Measurements from ENCODE around the gene AHNAK2.
"Not testable (repeated sequence)": the region's sequence is repeated elsewhere in the genome, so short reads cannot be mapped to it uniquely, and the experiment has no call there.

The AHNAK2 gene

GRCh38 chr14:104953896-104954656 lies 24.1 kb downstream of the AHNAK2 start:
- DNase-seq (ENCODE audit: low read depth): no peak

- no peak for DNase-seq (ENCODE audit: low read depth)
Measured at GRCh38 chr14:104953097-104953496, 25.1 kb downstream of the AHNAK2 start.

GRCh38 chr14:104951863-104952657 lies 26.1 kb downstream of the AHNAK2 start:
- not testable (repeated sequence) for DNase-seq (ENCODE audit: low read depth)

GRCh38 chr14:104950701-104951100 lies 27.5 kb downstream of the AHNAK2 start:
- not testable (repeated sequence) for DNase-seq (ENCODE audit: low read depth)

GRCh38 chr14:104950021-104950420 lies 28.2 kb downstream of the AHNAK2 start:
- no peak for DNase-seq (ENCODE audit: low read depth)

- not testable (repeated sequence) for DNase-seq (ENCODE audit: low read depth)
Measured at GRCh38 chr14:104949406-104949955, 28.7 kb downstream of the AHNAK2 start.

GRCh38 chr14:104948736-104949031 lies 29.5 kb downstream of the AHNAK2 start:
- no peak for DNase-seq (ENCODE audit: low read depth)

- DNase-seq (ENCODE audit: low read depth): not testable (repeated sequence)
Measured at GRCh38 chr14:104947881-104948735, 30.1 kb downstream of the AHNAK2 start.

- not testable (repeated sequence) for DNase-seq (ENCODE audit: low read depth)
Measured at GRCh38 chr14:104947201-104947600, 31.0 kb downstream of the AHNAK2 start.

DNA sequence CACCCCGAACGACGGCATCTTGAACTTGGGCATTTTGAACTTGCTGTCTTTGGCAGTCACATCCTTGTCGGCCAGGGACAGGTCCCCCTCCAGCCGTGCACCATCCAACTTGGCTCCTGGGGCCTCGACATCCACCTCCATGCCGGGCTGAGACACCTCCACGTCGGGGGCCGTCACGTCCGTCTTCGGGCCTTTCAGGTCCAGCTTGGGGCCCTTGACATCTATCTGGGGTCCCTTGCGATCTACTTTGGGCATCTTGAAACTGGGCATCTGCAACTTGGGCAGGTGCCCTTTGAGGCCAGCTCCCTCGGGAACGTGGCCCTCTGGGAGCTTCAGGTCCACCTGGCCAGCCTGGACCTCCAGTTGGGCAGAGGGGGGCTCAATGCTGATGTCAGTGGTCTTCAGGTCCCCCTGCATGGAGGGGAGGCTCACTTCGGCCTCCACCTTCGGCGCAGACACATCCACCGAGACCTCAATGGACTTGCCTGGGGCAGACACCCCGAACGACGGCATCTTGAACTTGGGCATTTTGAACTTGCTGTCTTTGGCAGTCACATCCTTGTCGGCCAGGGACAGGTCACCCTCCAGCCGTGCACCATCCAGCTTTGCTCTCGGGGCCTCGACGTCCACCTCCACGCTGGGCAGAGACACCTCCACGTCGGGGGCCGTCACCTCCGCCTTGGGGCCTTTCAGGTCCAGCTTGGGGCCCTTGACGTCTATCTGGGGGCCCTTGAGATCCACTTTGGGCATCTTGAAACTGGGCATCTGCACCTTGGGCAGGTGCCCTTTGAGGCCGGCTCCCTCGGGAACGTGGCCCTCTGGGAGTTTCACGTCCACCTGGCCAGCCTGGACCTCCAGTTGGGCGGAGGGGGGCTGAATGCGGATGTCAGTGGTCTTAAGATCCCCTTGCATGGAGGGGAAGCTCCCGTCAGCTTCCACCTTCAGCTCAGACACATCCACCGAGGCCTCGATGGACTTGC lies 31.9 kb downstream of the AHNAK2 start:
- not testable (repeated sequence) for DNase-seq (ENCODE audit: low read depth)

DNA sequence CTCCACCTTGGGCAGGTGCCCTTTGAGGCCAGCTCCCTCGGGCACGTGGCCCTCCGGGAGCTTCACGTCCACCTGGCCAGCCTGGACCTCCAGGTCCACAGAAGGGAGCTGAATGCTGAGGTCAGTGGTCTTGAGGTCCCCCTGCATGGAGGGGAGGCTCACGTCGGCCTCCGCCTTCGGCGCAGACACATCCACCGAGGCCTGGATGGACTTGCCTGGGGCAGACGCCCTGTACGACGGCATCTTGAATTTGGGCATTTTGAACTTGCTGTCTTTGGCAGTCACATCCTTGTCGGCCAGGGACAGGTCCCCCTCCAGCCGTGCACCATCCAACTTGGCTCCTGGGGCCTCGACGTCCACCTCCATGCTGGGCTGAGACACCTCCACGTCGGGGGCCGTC lies 32.9 kb downstream of the AHNAK2 start:
- not testable (repeated sequence) for DNase-seq (ENCODE audit: low read depth)

DNA sequence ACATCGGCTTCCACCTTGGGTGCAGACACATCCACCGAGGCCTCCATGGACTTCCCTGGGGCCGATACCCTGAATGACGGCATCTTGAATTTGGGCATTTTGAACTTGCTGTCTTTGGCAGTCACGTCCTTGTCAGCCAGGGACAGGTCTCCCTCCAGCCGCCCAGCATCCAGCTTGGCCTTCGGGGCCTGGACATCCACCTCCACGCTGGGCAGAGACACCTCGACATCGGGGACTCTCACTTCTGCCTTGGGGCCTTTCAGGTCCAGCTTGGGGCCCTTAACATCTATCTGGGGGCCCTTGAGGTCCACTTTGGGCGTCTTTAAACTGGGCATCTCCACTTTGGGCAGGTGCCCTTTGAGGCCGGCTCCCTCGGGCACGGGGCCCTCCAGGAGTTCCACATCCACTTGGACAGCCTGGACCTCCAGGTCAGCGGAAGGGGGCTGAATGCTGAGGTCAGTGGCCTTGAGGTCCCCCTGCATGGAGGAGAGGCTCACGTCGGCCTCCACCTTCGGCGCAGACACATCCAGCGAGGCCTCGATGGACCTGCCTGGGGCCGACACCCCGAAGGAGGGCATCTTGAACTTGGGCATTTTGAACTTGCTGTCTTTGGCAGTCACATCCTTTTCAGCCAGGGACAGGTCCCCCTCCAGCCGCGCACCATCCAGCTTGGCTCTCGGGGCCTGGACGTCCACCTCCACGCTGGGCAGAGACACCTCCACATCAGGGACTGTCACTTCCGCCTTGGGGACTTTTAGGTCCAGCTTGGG lies 33.6 kb downstream of the AHNAK2 start:
- not testable (repeated sequence) for DNase-seq (ENCODE audit: low read depth)

GRCh38 chr14:104944016-104944308 lies 34.2 kb downstream of the AHNAK2 start:
- not testable (repeated sequence) for DNase-seq (ENCODE audit: low read depth)

DNA sequence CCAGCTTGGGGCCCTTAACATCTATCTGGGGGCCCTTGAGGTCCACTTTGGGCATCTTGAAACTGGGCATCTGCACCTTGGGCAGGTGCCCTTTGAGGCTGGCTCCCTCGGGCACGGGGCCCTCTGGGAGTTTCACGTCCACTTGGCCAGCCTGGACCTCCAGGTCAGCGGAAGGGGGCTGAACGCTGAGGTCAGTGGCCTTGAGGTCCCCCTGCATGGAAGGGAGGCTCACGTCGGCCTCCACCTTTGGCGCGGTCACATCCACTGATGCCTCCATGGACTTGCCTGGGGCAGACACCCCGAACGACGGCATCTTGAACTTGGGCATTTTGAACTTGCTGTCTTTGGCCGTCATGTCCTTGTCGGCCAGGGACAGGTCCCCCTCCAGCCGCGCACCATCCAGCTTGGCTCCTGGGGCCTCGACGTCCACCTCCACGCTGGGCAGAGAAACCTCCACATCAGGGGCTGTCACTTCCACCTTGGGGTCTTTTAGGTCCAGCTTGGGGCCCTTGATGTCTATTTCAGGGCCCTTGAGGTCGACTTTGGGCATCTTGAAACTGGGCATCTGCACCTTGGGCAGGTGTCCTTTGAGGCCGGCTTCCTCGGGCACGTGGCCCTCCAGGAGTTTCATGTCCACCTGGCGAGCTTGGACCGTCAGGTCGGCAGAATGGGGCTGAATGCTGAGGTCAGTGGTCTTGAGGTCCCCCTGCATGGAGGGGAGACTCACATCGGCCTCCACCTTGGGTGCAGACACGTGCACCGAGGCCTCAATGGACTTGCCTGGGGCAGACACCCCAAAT lies 34.8 kb downstream of the AHNAK2 start:
- DNase-seq (ENCODE audit: low read depth): not testable (repeated sequence)

DNA sequence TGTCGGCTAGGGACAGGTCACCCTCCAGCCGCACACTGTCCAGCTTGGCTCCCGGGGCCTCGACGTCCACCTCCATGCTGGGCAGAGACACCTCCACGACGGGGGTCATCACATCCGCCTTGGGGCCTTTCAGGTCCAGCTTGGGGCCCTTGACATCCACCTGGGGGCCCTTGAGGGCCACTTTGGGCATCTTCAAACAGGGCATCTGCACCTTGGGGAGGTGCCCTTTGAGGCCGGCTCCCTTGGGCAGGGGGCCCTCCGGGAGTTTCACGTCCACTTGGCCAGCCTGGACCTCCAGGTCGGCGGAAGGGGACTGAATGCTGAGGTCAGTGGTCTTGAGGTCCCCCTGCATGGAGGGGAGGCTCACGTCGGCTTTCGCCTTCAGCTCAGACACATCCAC lies 35.6 kb downstream of the AHNAK2 start:
- DNase-seq (ENCODE audit: low read depth): no peak

DNA sequence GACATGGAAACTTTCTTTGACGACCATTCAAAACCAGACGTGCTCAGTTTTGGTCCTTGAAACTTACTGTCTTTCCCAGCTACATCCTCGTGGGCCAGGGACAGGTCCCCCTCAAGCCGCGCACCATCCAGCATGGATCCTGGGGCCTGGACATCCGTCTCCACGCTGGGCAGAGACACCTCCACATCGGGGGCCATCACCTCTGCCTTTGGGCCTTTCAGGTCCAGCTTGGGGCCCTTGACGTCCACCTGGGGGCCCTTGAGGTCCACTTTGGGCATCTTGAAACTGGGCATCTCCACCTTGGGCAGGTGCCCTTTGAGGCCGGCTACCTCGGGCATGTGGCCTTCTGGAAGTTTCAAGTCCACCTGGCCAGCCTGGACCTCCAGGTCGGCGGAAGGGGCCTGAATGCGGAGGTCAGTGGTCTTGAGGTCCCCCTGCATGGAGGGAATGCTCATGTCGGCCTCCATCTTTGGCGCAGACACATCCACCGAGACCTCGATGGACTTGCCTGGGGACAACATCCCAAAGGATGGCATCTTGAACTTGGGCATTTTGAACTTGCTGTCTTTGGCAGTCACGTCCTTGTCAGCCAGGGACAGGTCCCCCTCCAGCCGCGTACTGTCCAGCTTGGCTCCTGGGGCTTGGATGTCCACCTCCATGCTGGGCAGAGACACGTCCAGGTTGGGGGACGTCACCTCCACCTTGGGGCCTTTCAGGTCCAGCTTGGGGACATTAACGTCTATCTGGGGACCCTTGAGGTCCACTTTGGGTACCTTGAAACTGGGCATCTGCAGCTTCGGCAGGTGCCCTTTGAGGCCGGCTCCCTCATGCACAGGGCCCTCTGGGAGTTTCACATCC lies 36.4 kb downstream of the AHNAK2 start:
- no peak for DNase-seq (ENCODE audit: low read depth)

DNA sequence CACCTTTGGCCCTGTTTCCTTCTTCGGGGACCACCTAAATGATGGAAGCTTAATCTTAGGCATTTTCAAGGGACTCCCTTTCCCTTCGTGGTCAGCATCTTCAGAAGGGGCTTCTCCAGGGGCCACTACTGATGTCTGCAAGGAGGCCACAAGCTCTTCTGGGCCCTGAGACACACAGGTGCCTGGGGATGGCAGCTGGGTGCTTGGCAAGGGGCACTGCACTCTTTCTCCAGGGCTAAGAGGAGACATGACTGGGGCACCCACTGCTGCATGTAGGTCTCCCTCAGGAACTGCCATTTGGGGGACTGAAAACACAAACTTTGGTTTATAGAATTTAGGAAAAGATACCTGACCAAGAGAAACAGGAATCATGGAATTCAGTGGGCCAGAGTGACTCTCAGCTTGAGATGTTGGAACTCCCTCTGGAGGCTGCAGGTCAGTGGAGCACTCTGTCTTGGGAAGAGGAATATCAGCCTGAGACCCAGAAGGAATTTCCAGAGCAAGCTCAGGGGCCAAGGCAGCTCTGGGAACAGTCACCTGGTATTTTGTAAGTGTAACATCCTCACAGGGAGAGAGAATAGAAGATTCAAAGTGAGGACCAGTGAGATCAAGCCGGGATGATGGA lies 37.5 kb downstream of the AHNAK2 start:
- no peak for DNase-seq (ENCODE audit: low read depth)

Measured in GM04503 (cell line).